Ramos (cell line): Measurements from ENCODE around the gene GADD45G.

Experiments
- in situ Hi-C: fragments of 300-500 bp; cut with MboI; formaldehyde crosslinking; loops from one replicate; pipeline ENCODE4 v1.14.3; 2022; ENCODE audit warnings: low sequenced_read_pairs; ENCODE audit not compliant: unreplicated experiment

GADD45G gene

DNA sequence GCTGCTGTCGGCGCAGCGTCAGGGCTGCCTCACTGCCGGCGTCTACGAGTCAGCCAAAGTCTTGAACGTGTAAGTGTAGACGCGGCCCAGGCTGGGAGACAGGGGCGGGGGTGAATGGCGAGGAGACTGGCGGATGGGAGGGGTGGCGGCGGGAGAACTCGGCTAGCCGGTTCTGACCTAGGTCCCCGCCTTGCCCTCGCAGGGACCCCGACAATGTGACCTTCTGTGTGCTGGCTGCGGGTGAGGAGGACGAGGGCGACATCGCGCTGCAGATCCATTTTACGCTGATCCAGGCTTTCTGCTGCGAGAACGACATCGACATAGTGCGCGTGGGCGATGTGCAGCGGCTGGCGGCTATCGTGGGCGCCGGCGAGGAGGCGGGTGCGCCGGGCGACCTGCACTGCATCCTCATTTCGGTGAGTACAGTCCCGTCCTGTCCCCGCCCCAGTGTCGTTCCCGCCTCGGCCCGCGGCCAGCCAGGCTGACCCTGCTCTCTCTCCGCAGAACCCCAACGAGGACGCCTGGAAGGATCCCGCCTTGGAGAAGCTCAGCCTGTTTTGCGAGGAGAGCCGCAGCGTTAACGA is 745 bp downstream of the GADD45G start:
- in situ Hi-C loops: loop anchor here (25.0 kb wide), 1 partner anchor 332 kb away; no protein-coding TSS in a partner anchor

- in situ Hi-C loops: loop anchor here (25.0 kb wide), 1 partner anchor 331 kb away; no protein-coding TSS in a partner anchor
Observed at GRCh38 chr9:89606049-89606623, 1.3 kb downstream of the GADD45G start.

- in situ Hi-C loops: loop anchor here (25.0 kb wide), 1 partner anchor 331 kb away; no protein-coding TSS in a partner anchor
Observed at GRCh38 chr9:89606624-89607311, 2.0 kb downstream of the GADD45G start.

DNA sequence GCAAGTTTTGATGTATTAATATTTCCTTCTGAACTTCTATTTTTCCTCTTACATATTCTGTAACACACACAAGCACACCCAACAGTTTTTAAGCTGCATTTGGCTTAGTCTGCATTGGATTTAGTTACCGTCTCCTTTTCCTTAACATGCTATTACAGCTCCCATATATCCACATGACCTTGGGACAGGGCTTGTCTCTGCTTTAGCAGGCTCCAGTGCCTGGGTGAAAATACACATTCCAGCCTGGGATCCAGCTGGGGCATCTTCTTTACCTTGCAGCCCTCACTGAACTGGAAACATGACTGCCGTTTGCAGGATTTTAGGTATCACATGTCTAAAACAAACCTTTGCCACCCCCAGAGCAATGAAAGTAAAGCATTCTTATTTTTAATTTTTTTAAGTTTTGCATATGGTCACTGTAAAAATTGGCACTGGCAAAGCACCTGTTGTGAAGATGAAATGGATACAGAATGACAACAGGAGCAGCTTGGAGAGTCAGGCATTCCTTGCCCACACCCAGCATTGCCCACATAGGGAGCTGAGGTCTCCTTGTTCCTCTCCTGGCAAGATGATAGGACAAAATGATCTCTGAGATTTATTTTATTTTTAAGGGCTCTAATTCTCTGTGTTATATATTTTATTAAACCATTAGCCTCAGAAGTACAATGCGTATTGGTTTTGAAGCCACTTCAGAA is 4.0 kb downstream of the GADD45G start:
- in situ Hi-C loops: loop anchor here (25.0 kb wide), 1 partner anchor 329 kb away; no protein-coding TSS in a partner anchor

- in situ Hi-C loops: loop anchor here (25.0 kb wide), 1 partner anchor 328 kb away; no protein-coding TSS in a partner anchor
Observed at GRCh38 chr9:89609426-89610006, 4.7 kb downstream of the GADD45G start.

DNA sequence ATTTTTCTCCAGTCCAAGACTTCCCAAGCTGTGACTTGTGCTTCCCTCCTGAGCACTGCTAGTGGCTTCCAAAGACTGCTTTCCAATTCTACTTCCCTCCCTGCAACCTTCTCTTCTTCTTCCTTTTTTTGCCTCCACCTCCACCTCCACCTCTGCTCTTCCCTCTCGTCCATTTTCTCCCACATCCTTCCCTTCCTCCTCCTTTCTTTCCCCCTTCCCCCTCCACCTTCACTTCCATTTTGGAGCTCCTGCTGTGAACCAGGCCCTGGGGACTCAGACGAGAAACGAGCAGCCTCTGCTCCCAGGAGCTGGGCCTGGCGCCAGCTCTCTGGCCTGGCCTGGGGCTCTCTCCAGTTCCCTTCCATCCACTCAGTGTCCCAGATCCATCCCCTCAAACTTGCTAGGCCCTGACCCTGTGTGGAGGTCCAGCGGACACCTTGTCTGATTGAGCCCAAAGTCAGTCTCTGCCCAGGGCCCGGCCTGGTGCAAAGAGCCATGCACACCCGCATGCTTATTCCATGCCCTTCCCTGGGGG is 5.6 kb downstream of the GADD45G start:
- in situ Hi-C loops: loop anchor here (25.0 kb wide), 1 partner anchor 327 kb away; no protein-coding TSS in a partner anchor

- in situ Hi-C loops: loop anchor here (25.0 kb wide), 1 partner anchor 326 kb away; no protein-coding TSS in a partner anchor
Observed at GRCh38 chr9:89611425-89611824, 6.6 kb downstream of the GADD45G start.

DNA sequence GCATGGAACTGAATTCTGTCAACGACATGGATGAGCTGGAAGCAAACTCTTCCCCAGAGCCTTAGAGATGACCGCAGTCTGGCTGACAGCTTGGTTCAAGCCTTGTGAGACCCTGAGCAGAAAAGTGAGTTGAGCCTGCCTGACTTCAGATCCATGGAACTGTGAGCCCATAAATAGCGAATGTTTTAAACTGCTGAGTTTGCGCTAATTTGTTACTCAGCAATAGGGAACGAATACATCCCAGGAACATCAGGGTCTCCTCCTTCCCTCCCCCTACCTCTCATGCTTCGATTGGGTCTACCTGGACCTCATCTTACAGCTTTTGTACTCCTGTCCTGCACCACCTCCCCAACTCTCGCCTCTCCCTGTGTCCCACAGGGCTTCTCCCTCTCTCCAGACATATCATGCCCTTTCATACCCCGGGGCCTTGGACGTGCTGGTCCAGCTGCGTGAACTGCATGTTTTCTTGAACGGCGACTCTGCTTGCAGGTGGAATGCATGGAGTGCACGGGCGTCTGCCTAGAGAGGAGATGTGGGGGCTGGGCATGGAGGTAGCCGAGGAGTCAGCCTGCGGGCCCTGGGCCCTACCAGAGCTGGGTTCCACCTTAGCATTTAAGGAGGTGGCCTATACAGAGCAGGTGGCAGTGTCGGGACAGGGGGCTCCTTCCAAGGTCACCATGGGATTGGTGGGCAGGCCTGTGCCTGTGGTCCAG is 7.9 kb downstream of the GADD45G start:
- in situ Hi-C loops: loop anchor here (25.0 kb wide), 1 partner anchor 325 kb away; no protein-coding TSS in a partner anchor

DNA sequence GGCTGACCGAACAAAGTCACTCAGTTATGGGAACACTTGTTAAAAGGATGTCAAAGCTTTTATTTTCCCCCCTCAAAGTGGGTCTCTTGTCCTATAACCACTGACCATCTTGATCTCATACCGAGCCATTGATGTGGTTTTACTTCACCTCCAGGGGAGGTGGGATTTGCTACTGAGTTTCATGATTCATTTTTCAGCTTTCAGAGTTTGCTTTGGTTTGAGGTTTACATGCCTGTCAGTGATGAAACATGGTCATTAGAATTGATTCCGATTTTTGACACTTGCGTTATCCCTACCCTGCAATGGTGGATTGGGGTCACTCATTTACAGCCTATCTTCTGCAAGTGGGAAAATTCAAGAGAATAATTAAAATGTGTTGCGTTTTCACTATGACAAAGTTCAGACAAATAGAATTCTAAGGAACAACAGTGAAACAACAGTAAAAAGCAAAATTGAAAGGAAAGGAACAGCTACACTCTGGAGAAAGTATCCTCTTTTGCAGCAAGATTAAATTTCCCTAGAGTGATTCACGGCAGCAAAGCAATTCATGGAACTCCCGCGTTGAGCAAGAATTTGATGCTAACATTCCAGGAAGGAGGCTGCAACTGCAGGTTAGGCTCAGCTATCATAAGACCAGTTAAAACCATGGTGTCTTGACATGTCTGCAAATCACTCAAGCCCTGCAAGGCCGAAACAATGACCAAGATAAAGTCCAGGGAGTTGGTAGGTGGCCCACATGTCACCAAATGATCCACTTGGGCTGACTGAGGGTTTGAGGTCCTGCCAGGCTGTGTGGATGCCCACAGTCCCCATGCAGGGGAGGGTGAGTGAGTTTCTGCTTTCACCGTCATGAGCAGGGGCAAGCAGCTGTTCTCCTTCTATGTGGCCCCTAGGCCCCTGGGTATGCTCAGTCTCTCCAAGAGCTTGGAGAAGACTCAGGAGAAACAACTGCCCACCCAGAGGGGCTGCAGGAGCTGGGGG is 9.4 kb downstream of the GADD45G start:
- in situ Hi-C loops: loop anchor here (25.0 kb wide), 1 partner anchor 323 kb away; no protein-coding TSS in a partner anchor

- in situ Hi-C loops: loop anchor here (25.0 kb wide), 1 partner anchor 322 kb away; no protein-coding TSS in a partner anchor
Observed at GRCh38 chr9:89615661-89616060, 10.8 kb downstream of the GADD45G start.

GRCh38 chr9:89616411-89616810 is 11.6 kb downstream of the GADD45G start:
- in situ Hi-C loops: loop anchor here (25.0 kb wide), 1 partner anchor 321 kb away; no protein-coding TSS in a partner anchor

DNA sequence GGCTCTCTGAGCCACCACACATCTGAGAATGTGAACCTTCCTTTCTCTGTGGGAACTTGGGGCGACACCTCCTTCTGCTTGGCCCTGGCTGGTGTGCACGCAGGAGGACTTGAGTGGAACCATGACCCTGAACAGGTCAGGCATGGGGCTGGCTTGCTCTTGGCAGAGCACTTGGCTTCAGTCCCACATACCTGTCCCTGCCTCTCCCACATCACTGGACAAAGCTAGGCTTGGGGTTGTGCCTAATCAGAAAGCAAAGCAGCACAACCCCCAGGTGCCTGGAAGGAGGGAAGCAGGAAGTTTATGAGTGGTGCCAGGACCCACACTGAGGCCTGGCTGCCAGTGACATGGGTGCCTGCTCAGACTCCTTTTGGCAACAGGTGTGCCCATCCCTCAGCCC is 13.2 kb downstream of the GADD45G start:
- in situ Hi-C loops: loop anchor here (25.0 kb wide), 1 partner anchor 319 kb away; no protein-coding TSS in a partner anchor

- in situ Hi-C loops: loop anchor here (25.0 kb wide), 1 partner anchor 318 kb away; no protein-coding TSS in a partner anchor
Observed at GRCh38 chr9:89619019-89619418, 14.2 kb downstream of the GADD45G start.

DNA sequence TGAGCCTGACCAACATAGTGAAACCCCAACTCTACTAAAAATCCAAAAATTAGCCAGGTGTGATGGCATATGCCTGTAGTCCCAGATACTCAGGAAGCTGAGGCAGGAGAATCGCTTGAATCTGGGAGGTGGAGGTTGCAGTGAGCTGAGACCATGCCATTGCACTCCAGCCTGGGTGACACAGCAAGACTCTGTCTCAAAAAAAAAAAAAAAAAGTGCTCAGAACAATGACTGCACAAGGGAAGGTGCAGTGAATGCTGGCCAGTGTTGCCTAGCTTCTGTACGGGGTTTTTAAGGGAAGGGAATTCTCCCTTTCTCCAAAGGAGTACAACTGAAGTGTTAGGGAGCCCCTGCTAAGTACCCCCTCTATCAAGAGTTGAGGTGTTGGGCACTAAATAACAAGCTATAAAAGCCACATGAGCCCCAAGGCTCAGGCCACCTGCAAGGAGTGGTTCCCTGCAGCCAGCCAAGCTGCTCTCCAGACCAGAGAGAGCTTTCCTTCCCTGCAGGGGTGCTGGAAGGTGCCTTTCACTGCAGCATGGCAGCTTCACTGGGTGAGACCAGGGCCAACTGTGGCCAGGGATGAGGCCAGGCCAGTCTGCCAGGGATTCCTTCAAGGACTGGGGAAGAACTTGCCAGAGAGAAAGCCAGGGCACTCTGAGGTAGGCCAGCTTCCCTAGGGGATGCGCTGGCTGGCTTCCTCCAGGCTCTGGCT is 14.8 kb downstream of the GADD45G start:
- in situ Hi-C loops: loop anchor here (25.0 kb wide), 1 partner anchor 318 kb away; no protein-coding TSS in a partner anchor

DNA sequence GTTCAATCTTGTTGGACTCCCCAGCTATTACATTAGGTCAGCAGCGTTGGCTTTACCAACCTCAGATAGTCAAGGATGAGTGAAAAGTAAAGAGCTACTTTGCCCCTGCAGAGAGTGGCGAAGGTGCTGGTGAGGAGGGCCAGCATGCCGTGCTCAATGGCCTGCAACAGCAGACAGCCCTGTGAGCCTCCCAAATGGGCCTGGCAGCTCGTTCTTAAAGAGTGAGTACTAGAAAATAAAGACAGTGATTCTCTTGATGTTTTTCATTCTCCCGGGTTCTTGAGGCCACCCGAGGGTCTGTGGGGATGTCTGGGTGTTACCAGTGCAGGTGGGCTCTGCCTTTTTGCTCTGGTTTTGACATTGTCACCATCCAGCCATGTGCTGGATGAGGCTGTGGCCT is 16.2 kb downstream of the GADD45G start:
- in situ Hi-C loops: loop anchor here (25.0 kb wide), 1 partner anchor 316 kb away; no protein-coding TSS in a partner anchor

GRCh38 chr9:89621676-89622075 is 16.9 kb downstream of the GADD45G start:
- in situ Hi-C loops: loop anchor here (25.0 kb wide), 1 partner anchor 316 kb away; no protein-coding TSS in a partner anchor
